Heart left ventricle (tissue), 13 donors: ENCODE results near the gene HELZ2.

Experiments
- CTCF ChIP-seq, 12 donors: fragments of 200-600 bp; sonication (generic) in 4 of 12; IDR thresholded peaks; one replicate each; pipeline versions ENCODE4 v1.5.0 to v1.8.0; 2018 to 2022; ENCODE audit warnings: antibody characterized with exemption in 12 of 12, mild to moderate bottlenecking in 5 of 12
- POLR2A ChIP-seq, 2 donors: fragments of 450-650 bp; IDR thresholded peaks; one replicate each; pipeline ENCODE4 v1.6.1; 2017; ENCODE audit warnings: antibody characterized with exemption in 2 of 2, mild to moderate bottlenecking in 2 of 2, moderate library complexity in 2 of 2
- donor health status: ischemic (EF 13 %, LVEDD 7.1; RV severe dilation, severe dysfunction).
- donor health status: DM: no; HTN: yes; CAD: no.
- donor health status: DM: no; HTN: no; CAD: no.
- donor health status: ischemic (EF 25% LVEDD 6.9; RV normal size, moderate dysfunction).
- donor health status: ischemic (EF 25% LVEDD 5.7; RV mildly dilated, moderate dysfunction).
- donor health status: ischemic (EF 35%, LVEDD 5.7; RV mildly dilated, moderate dysfunction).
- donor health status: nonischemic (EF 11% LVEDD 7.7; RV severe dilation, severe dysfunction).
- donor health status: DM: yes; HTN: yes; CAD: no.
- donor health status: PGD.
- donor health status: ischemic (EF 29% LVEDD 5.4; RV normal size, mild dysfunction).
- donor health status: nonischemic (EF 23%, LVEDD 6.1; RV moderate dilation, normal function).

GRCh38 chr20:63598479-63599395, 24.7 kb upstream of the HELZ2 start:
- TF ChIP-seq POLR2A (IDR thresholded peaks at IDR 0.05) (no peak), CTCF (IDR thresholded peaks at IDR 0.05) (no peak)
